HL-60 (cell line): ENCODE results near the gene TADA2B.

Experiments used
- GABPA ChIP-seq: IDR thresholded peaks from 2 replicates; pipeline ENCODE4 v1.6.1; 2012; ENCODE audit warnings: low read depth
- POLR2AphosphoS5 ChIP-seq: IDR thresholded peaks from 2 replicates; pipeline ENCODE4 v1.6.1; 2012; ENCODE audit warnings: low read depth
- SPI1 ChIP-seq: IDR thresholded peaks from 2 replicates; pipeline ENCODE4 v1.6.1; 2012; ENCODE audit warnings: low read depth, mild to moderate bottlenecking, borderline replicate concordance
- TF ChIP-seq, protein P1 (sequence below): IDR thresholded peaks from one replicate; pipeline ENCODE4 v1.5.1; 2011; ENCODE audit warnings: low read length, control low read depth, inconsistent platforms; ENCODE audit not compliant: insufficient read depth
- TF ChIP-seq, protein P2 (sequence below): IDR thresholded peaks from 2 replicates; pipeline ENCODE4 v1.6.1; 2012; ENCODE audit warnings: low read depth; ENCODE audit not compliant: insufficient replicate concordance

- no peak for TF ChIP-seq POLR2AphosphoS5
- TF ChIP-seq GABPA, result no peak
- TF ChIP-seq, protein P1, sequence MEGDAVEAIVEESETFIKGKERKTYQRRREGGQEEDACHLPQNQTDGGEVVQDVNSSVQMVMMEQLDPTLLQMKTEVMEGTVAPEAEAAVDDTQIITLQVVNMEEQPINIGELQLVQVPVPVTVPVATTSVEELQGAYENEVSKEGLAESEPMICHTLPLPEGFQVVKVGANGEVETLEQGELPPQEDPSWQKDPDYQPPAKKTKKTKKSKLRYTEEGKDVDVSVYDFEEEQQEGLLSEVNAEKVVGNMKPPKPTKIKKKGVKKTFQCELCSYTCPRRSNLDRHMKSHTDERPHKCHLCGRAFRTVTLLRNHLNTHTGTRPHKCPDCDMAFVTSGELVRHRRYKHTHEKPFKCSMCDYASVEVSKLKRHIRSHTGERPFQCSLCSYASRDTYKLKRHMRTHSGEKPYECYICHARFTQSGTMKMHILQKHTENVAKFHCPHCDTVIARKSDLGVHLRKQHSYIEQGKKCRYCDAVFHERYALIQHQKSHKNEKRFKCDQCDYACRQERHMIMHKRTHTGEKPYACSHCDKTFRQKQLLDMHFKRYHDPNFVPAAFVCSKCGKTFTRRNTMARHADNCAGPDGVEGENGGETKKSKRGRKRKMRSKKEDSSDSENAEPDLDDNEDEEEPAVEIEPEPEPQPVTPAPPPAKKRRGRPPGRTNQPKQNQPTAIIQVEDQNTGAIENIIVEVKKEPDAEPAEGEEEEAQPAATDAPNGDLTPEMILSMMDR, result no peak
- TF ChIP-seq, protein P2, sequence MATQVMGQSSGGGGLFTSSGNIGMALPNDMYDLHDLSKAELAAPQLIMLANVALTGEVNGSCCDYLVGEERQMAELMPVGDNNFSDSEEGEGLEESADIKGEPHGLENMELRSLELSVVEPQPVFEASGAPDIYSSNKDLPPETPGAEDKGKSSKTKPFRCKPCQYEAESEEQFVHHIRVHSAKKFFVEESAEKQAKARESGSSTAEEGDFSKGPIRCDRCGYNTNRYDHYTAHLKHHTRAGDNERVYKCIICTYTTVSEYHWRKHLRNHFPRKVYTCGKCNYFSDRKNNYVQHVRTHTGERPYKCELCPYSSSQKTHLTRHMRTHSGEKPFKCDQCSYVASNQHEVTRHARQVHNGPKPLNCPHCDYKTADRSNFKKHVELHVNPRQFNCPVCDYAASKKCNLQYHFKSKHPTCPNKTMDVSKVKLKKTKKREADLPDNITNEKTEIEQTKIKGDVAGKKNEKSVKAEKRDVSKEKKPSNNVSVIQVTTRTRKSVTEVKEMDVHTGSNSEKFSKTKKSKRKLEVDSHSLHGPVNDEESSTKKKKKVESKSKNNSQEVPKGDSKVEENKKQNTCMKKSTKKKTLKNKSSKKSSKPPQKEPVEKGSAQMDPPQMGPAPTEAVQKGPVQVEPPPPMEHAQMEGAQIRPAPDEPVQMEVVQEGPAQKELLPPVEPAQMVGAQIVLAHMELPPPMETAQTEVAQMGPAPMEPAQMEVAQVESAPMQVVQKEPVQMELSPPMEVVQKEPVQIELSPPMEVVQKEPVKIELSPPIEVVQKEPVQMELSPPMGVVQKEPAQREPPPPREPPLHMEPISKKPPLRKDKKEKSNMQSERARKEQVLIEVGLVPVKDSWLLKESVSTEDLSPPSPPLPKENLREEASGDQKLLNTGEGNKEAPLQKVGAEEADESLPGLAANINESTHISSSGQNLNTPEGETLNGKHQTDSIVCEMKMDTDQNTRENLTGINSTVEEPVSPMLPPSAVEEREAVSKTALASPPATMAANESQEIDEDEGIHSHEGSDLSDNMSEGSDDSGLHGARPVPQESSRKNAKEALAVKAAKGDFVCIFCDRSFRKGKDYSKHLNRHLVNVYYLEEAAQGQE, result no peak
- no peak for TF ChIP-seq SPI1
Observed at GRCh38 chr4:7050481-7051143, 7.4 kb downstream of the TADA2B start.
